ENCODE results near the gene WDR46. TPM values are rescaled to one million over a fixed set of nuclear protein-coding genes. Genes with fewer than 3 reads are reported as not detected.

The WDR46 gene
- total and polyA plus RNA-seq, 2 donors (not counting 3 experiments of a cell fraction or from before 2014, with no cell fraction given): 61.4 to 71.2 TPM

GRCh38 chr6:33329058-33329457, 40.0 kb upstream of the WDR46 start:
- Histone ChIP-seq H3K4me2 (ENCODE audit: insufficient read depth, low read length) (no peak overlapping the region), H3K9me3 (replicated peaks; ENCODE audit: control insufficient read depth, insufficient read depth, low read length) (no peaks in the 10 kb centered on the region), H3K36me3 (ENCODE audit: control insufficient read depth in 2 of 2, extremely low read depth in 1 of 2, insufficient read depth in 2 of 2, low read length in 2 of 2) (no peaks in the 10 kb centered on the region), H3K9ac (replicated peaks; ENCODE audit: extremely low read depth, insufficient read depth, low read length) (no peak overlapping the region), H2AFZ (ENCODE audit: low read depth, low read length) (no peak overlapping the region), H3K4me1 (ENCODE audit: control insufficient read depth, extremely low read depth, insufficient read depth, low read length) (peaks cover under 1% of the 10 kb centered on the region), H3K27ac (ENCODE audit: insufficient read depth, low read depth, low read length) (no peak overlapping the region), H3K27me3 (ENCODE audit: control insufficient read depth in 2 of 2, insufficient read depth in 2 of 2, low read length in 2 of 2) (no peaks in the 10 kb centered on the region), H3K4me3 (replicated peaks in 1 of 3; ENCODE audit: insufficient read depth in 1 of 3, low read depth in 1 of 3, low read length in 3 of 3) (no peak overlapping the region), H4K20me1 (replicated peaks; ENCODE audit: control insufficient read depth, extremely low read depth, insufficient read depth, low read length) (no peaks in the 10 kb centered on the region), H3K9me1 (replicated peaks; ENCODE audit: control insufficient read depth, extremely low read depth, insufficient read depth, low read length) (no peaks in the 10 kb centered on the region), H3K79me2 (ENCODE audit: control insufficient read depth, insufficient read depth, low read length) (no peaks in the 10 kb centered on the region)
- ChIA-PET CTCF (interaction anchor here (1.0 kb wide), 1 partner anchor 31 kb away, joined by 3 read pairs; no protein-coding TSS in a partner anchor), POLR2A (interaction anchor here (0.6 kb wide), 1 partner anchor 1075 kb away, joined by 3 read pairs; no protein-coding TSS in a partner anchor)
- FAIRE-seq: no peak
- dilution Hi-C loops (cut with MboI; ENCODE audit: extremely low pct_ligation_motif_present, low sequenced_read_pairs): no loop called here
- no peak for DNase-seq (ENCODE audit: low read depth, low spot score)
- TF ChIP-seq, protein P1, sequence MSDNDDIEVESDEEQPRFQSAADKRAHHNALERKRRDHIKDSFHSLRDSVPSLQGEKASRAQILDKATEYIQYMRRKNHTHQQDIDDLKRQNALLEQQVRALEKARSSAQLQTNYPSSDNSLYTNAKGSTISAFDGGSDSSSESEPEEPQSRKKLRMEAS (IDR thresholded peaks at IDR 0.05; ENCODE audit: insufficient read depth, insufficient read length): no peak
- no peak for TF ChIP-seq EZH2 (IDR thresholded peaks at IDR 0.05; ENCODE audit: borderline replicate concordance, low read depth, low read length, severe bottlenecking)
- TF ChIP-seq POLR2AphosphoS5 (IDR thresholded peaks at IDR 0.05; ENCODE audit: insufficient read depth, low read depth, low read length): no peak
- no peak for TF ChIP-seq FOS (IDR thresholded peaks at IDR 0.05; ENCODE audit: borderline replicate concordance, insufficient read depth, low read length)
- TF ChIP-seq MYC (IDR thresholded peaks at IDR 0.05; ENCODE audit: low read depth, low read length): no peak
- no peak for TF ChIP-seq GATA2 (IDR thresholded peaks at IDR 0.05; ENCODE audit: insufficient read depth, insufficient read length, low read depth, low read length)
- no peak for TF ChIP-seq POLR2A (IDR thresholded peaks at IDR 0.05; ENCODE audit: low read depth, low read length)
- TF ChIP-seq CTCF (IDR thresholded peaks at IDR 0.05; ENCODE audit: extremely low read depth in 1 of 2, insufficient read depth in 1 of 2, low read depth in 1 of 2, low read length in 2 of 2): no peak
- TF ChIP-seq JUN (IDR thresholded peaks at IDR 0.05; ENCODE audit: borderline replicate concordance, insufficient read depth, insufficient read length, low read depth): no peak
- intact Hi-C loops (cut with micrococcal nuclease): no loop called here
- BruUV-seq (replicated peaks): no TSS peak
